HG03571 (cell line): Measurements from ENCODE around the gene ATP2C1.
"Not testable (repeated sequence)": the region's sequence is repeated elsewhere in the genome, so short reads cannot be mapped to it uniquely, and the experiment has no call there.

Source experiments
- ATAC-seq: cut with Tn5 transposase; IDR thresholded peaks from one replicate; pipeline ENCODE4 v1.9.1; 2021; ENCODE audit not compliant: unreplicated experiment

ATP2C1 gene, protein sequence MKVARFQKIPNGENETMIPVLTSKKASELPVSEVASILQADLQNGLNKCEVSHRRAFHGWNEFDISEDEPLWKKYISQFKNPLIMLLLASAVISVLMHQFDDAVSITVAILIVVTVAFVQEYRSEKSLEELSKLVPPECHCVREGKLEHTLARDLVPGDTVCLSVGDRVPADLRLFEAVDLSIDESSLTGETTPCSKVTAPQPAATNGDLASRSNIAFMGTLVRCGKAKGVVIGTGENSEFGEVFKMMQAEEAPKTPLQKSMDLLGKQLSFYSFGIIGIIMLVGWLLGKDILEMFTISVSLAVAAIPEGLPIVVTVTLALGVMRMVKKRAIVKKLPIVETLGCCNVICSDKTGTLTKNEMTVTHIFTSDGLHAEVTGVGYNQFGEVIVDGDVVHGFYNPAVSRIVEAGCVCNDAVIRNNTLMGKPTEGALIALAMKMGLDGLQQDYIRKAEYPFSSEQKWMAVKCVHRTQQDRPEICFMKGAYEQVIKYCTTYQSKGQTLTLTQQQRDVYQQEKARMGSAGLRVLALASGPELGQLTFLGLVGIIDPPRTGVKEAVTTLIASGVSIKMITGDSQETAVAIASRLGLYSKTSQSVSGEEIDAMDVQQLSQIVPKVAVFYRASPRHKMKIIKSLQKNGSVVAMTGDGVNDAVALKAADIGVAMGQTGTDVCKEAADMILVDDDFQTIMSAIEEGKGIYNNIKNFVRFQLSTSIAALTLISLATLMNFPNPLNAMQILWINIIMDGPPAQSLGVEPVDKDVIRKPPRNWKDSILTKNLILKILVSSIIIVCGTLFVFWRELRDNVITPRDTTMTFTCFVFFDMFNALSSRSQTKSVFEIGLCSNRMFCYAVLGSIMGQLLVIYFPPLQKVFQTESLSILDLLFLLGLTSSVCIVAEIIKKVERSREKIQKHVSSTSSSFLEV

DNA sequence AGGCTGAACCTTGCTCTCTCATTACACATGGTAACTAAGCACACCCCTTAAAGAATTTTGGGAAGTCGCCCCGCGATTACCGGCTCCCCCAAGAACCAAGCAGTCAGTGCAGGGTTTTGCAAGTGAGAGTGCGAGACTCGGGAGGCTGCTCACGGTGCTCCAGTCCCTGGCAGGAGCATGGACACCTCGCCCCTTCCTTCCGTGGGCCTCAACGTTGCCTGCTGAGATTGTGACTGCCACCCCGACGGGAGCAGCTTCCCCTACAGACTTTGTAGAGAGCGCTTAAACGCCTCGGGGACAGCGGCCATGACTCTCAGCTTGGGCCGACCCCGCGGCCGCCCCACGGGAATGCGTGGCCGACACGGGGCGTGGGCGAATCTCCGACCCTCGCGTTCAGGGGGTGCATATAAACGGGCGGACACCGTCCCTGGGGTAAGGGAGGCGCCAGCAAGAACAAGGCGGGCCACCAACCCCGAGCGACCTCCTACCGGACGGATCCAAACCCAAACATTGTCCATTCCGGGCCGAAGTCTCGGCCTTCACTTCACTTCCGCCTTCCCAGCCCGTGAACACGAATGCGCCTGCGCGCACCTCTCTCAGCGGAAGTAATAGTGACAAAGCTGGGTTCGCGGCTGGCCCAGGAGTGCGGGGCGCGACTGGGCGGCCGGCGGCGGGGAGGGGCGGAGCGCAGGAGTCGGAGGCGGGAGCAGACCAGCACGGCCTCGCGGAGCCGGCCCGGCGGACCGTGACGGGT is at the start of gene ATP2C1:
Gene ATP2C1 (plus strand): TSS at position 709 of the 754 bp plus-strand sequence. CDS start 686 bp downstream, outside the sequence.
- peak; percentile 87 for ATAC-seq

DNA sequence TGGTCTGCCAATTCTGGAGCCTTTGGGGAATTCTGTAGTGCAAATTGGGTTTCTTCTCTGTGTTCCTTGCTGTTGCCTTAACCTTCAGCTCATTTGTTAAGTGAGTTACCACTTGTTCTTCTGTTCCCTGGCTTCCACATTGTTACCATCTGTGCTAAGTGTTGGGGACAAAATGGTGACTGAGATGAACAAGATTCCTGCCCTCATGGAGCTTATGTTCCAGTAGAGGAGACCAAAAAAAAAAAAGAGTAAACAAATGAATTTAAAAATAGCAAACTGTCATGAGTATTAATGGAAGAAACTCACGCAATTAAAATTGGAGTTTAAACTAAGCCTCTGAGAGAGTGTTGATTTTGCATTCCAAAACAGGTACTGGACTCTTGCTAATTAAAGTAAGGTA is 49.4 kb upstream of the ATP2C1 start:
- ATAC-seq: no peak

DNA sequence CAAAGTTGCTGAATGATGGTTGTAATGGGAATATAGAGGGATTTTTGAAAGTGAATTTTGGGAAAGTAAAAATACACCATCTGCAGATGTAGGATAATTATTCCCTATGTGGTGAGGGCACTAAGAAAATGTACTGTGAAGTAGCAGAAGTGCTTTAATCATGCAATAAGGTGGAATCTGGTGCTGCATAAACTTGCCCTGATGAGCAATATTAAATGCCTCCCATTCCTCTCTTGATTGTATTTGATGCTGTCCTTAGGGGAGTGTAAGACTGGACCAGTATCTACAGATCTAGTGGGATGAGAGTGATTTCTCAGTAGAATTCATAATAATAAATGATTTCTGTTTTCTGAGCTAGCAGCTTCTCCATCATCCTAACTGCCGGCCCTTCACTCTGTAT is 47.7 kb upstream of the ATP2C1 start:
- no peak for ATAC-seq

DNA sequence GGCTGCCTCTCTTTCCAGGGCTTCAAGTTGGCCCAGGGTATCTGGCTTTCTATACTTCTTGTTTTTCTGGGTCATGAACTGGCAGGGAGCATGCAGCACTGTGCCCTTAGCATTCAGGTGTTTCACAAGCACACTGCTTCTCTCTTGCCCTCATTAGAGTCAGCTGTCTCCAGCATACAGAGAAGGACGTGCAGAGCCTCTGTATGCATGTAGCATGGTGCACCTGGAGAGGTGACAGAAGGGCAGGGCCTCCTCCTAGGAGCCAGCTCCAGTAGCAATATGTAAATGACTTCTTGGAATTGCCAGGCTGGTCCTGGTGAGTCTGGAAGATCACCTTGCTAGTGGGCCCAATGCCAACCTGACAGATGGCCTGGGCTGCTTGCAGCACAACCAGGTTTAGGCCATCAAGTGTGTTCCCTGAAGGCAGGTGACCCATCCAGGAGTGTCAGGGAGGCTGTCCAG is 44.8 kb upstream of the ATP2C1 start:
- no peak for ATAC-seq

DNA sequence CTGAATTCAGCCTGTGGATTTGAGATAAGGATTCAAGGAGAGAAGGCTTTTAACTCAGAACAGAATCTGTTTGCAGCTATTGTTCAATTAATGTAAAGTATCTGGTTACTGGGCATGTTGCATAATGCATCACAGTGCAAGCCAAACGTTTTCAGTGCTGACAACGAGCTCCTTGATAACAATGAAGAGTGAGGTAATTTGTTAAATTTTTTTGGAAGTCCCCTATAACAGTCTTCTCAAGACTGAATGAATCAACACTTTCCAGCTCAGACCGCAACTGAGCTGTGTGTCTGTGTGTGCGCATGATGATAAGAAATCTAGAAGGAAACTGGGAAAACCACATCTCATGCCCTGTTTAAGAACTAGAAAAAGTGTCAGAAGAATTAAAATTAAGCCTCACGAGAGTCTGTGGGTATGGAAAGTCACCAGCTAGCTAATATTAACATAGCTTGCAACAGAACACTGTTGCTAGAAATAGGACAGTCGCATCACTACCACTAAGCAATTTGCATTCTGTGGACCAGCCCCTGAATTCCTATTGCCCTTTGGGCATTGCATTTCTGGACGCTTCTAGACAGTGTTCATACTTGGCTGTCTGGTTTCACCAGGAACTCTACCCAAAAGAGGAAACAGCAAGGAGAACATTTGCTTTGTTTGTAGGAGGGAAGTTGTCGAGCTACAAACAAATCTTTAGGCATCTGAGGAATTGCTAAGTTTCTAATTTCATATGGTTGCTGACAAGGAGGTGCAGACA is 43.7 kb upstream of the ATP2C1 start:
- ATAC-seq: peak; percentile 57

DNA sequence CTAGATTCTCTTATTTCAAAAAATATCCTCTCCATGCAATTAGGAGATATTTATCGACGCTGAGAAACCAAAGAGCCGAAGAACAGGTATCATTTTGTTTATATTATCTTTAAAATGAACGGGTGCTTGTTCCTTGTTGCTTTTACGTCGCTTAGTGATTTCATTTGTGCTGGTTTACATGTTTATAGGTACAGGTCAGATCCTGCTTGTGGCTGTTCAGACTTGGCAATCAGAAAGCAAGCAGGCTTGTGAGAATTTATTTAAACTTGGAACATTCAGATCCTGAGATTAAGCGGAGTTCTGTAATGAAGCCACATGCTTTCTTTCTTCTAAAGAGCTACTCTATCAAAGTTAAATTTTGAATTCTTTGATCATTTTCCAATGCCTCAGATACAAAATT is 43.0 kb upstream of the ATP2C1 start:
- ATAC-seq: no peak

DNA sequence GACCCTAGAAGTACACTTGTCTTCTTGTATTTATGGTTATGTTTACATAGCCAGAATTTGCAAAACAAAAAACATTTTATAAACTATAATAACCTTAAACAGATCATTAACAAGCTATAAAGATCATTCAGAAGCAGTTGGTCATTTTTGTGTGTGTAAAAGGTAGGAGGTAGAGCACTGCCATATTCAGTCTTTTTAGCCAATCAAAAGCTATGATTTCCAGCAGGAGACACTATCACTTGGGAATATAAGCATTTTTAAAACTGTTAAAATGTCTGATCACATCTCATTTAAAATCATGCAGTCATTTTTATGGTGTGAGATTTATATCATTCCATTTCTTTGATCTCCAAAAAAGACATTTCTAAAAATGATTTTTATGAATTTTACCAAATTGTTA is 42.6 kb upstream of the ATP2C1 start:
- ATAC-seq: no peak

DNA sequence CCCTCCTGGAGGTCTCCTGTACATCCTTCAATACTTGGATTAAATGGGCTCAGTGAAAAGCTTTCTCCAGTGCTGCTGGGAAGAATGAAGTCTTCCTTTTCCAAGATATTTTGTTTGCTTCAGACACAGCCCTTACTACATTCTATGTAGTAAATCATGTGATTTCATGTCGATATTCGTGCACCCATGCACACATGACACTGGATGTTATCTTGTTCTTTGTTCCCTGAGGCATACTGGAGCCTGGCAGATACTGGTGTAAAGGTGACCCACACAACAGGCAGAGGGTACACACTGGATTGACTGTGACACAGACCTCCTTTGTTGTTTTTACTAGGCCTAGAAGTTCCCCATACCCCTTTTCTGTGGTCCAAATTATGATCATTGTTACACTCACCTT is 40.3 kb upstream of the ATP2C1 start:
- ATAC-seq: no peak

DNA sequence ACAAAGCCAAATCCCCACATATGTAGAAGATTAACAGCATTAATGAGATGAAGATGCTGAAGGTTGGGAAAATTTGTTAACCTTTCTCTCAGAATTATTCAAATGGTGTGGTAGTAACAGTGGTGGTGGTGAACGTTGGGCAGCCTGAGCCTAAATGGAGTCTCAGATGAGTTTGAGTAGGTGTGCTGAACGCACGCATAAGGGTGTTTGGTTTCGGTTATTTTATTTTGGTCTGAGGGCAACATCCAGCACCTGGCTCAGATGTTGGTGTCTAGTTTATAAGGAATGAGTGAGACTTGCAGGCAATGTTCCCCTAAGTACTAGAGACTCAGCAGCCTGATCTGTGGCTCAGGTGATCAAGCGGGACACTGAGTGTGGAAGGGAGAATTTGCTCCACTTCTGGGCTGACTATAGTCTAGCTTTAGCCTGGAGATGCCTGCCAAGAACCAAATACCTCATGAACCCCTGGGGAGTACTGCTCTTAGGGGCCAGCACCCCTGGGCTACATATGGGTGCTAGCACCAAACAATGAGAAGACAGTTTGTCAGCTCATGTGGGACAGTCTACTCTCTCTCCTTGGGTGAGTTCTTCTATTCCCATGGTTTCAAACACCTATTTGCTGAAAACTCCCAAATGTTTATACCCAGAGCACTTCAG is 39.5 kb upstream of the ATP2C1 start:
- peak; percentile 34 for ATAC-seq

DNA sequence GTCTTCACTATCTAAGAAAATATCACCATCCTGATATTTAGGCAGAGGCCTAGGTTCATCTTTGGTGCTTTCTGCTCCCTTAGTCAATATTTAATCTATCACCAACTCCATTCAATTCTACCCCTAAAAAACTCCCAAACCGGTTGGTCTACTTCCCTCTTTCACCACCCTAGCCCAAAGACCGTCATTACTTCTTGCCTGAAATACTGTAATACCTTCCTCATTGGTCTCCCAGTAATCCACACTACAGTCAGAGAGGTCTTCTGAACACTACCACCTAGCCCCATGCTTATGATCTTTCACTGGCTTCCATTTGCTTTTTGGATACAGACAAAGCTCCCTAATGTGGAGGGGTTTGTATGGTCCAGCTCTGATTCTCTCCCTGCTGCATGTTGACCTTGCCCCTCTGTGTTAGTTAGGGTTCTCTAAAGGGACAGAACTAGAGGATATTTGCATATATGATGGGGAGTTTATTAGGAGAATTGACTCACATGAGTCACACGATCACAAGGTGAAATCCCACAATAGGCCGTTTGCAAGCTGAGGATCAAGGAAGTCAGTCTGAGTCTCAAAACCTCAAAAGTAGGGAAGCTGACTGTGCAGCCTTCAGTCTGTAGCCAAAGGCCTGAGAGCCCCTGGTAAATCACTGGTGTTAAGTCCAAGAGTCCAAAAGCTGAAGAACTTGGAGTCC is 36.4 kb upstream of the ATP2C1 start:
- no peak for ATAC-seq

DNA sequence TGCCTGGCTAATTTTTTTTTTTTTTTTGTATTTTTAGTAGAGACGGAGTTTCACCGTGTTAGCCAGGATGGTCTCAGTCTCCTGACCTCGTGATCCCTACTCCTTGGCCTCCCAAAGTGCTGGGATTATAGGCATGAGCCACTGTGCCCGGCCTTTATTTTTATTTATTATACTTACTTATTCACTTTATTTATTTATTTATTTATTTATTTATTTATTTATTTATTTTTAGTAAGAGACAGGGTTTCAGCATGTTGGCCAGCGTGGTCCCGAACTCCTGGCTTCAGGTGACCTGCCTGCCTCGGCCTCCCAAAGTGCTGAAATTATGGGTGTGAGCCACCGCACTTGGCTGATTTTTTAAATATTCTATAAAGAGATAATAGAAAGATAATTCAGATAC is 31.8 kb upstream of the ATP2C1 start:
- not testable (repeated sequence) for ATAC-seq

DNA sequence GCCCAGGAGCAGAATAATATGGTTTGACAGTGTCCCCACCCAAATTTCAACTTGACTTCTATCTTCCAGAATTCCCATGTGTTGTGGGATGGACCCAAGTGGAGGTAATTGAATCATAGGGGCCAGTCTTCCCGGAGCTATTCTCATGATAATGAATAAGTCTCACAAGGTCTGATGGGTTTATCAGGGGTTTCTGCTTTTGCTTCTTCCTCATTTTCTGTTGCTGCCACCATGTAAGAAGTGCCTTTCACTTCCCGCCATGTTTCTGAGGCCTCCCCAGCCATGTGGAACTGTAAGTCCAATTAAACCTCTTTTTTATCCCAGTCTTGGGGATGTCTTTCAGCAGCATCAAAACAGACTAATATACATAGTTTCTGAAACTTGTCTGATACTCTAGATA is 28.4 kb upstream of the ATP2C1 start:
- no peak for ATAC-seq

DNA sequence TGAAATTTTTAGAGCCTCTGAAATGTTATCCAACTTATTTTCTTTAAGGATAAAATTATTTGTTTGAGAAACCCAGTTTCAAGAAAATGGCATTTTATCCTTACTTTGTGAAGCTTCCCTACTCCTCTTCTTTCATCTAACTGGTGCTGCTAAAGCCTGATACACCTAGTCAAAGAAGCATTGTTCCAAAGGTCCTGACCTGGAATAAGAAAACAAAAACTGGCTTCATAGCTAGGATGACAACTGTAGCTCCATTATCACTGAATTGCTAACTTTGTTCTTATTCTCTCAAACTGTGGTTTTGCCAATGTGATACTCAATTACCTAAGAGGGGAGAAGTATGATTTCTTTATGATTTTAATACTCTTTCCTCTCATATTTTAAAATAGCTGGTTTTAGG is 27.6 kb upstream of the ATP2C1 start:
- ATAC-seq: no peak

DNA sequence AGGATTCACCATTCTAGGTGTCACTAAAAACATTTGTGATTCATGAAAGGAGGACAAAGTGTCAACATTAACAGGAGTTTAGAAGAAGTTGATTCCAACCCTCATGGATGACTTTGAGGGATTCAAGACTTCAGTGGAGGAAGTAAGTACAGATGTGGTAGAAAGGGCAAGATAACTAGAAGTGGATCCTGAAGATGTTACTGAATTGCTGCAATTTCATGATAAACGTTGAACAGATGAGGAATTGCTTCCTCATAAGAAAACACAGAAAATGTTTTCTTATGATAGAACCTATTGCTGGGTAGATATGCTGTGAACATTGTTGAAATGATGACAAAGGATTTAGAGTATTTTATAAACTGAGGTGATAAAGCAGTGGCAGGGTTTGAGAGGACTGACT is 23.5 kb upstream of the ATP2C1 start:
- ATAC-seq: no peak

DNA sequence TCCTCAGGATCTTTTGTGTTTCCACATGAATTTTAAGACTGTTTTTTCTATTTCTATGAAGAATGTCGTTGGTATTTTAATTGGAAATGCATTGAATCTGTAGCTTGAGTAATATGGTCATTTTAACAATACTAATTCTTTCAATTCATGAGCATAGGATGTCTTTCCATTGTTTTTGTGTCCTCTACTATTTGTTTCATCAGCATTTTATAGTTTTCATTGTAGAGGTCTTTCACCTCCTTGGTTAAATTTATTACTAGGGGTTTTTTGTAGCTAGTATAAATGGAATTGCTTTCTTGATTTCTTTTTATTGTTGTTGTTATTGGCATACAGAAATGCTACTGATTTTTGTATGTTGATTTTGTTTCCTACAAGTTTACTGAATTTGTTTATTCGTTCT is 17.3 kb upstream of the ATP2C1 start:
- no peak for ATAC-seq

DNA sequence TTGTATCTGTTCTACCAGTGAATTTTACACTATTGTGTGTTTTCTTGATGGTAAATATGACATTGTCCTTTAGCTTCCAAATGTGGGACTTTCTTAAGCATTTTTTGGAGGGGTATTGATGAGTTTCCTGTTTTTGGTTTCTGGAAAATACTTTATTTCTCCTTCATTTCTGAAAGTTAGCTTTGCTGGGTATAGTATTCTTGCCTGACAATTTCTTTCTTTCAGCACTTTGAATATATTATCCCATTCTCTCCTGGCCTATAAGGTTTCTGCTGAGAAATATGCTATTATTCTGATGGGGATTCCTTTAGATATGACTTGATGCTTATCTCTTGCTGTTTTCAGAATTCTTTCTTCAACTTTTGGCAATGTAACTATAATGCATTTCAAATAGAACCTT is 15.4 kb upstream of the ATP2C1 start:
- ATAC-seq: no peak

DNA sequence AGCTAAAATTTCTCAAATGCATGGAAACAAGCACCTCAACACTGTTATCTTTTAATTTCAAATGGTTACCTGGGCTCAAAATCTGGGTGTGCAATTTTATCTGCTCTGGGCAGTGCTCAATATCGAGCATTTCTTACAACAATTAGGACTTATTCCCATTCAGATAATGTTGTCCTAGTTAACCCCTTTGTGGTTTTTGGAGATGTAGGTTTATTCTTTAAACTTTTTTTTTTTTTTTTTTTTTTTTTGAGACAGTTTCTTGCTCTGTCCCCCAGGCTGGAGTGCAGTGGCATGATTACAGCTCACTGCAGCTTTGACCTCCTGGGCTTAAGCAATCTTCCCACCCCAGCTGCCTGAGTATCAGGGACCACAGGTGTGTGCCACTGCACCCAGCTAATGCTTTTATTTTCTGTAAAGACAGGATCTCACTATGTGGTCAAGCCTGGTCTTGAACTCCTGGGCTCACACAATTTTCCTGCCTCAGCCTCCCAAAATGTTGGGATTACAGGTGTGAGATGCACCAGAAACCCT is 4.4 kb upstream of the ATP2C1 start:
- no peak for ATAC-seq

DNA sequence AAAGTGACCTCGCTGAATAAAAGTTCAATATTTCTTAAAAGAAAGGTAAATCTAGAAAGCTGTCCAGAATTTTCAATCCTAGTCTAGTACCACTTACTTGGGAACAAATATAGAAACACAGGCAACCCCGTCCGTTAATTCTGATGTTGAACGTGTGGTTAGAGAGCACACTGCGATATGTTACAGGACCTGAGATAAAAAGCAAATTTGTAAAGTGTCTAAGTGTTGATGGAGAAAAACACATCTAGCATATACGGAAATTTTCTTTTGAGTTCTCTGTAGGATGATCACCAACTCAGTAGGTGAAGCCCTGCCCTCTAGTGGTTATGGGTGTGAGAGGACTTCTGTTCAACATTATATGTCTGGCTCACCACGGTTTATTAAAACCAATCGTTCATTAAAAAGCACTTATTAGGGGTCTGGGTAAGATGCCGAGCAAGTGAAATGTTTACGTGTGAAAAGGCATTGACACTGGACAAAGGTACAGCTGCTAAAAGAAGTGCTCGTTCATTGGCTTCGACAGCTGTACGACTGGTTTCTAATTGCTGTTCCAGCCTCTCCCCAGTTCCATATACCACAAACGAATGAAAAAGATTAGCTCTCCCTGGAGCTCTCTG is 1.0 kb upstream of the ATP2C1 start:
- ATAC-seq: peak; percentile 37
